ENCODE measurements around the gene LRRK1. TPM values are rescaled to one million over a fixed set of nuclear protein-coding genes. Genes with fewer than 3 reads are reported as not detected.

LRRK1 gene
- total and polyA plus RNA-seq, 7 donors, result 7.1 to 27.4 (median 10.2) TPM

GRCh38 chr15:100931143-100931890 is 12.2 kb downstream of the LRRK1 start:
- intact Hi-C loops (cut with DNase I), result no loop called here
- TF ChIP-seq POLR2AphosphoS5 (IDR thresholded peaks at IDR 0.05) (no peak), POLR2A (IDR thresholded peaks at IDR 0.05) (no peak), EP300 (IDR thresholded peaks at IDR 0.05) (no peak)
- TF ChIP-seq, protein P1, sequence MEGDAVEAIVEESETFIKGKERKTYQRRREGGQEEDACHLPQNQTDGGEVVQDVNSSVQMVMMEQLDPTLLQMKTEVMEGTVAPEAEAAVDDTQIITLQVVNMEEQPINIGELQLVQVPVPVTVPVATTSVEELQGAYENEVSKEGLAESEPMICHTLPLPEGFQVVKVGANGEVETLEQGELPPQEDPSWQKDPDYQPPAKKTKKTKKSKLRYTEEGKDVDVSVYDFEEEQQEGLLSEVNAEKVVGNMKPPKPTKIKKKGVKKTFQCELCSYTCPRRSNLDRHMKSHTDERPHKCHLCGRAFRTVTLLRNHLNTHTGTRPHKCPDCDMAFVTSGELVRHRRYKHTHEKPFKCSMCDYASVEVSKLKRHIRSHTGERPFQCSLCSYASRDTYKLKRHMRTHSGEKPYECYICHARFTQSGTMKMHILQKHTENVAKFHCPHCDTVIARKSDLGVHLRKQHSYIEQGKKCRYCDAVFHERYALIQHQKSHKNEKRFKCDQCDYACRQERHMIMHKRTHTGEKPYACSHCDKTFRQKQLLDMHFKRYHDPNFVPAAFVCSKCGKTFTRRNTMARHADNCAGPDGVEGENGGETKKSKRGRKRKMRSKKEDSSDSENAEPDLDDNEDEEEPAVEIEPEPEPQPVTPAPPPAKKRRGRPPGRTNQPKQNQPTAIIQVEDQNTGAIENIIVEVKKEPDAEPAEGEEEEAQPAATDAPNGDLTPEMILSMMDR (IDR thresholded peaks at IDR 0.05), result no peak
- Histone ChIP-seq H3K4me1 (no peaks in the 10 kb centered on the region), H3K27ac (no peak overlapping the region), H3K27me3 (no peaks in the 10 kb centered on the region), H3K9me3 (no peaks in the 10 kb centered on the region), H3K36me3 (peaks cover 0 to 14% (median 0%) of the 10 kb centered on the region in 4 donors), H3K4me3 (no peak overlapping the region)
- 84 to 86% methylated on average over 15 of the region's 15 CpGs for WGBS, 2 donors
- no peak for DNase-seq

DNA sequence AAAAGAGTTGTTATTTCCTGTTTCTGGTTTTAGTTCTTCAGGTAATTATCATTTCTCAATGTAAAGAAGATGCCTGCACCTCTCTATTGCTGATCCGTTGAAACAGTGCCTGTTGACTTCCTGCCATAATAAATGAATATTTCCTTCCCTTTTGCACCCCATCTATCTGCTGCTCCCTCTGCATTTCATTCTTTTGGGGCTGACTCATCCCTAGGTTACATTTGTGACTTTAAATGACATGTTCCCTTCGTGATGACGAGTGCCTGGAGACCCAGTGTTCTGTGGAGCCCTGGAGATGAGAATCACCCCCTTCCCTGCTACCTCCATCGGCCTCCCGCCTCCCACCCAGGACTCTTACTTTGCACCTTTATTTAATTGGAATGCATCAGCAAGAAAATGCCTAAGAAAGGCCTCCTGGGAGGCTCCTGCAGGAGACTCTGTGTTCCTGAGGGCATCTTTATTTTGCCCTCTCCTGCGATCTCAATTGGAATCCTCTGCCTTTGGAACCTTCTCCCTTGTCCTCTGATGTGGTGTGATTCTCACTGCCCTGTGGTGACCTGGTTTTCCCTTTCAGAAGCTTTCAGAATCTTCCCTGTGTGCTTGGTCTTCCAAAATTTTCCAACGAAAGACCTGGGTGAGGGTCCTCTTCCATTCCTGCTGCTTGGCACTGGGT is 13.7 kb downstream of the LRRK1 start:
- H3K36me3 ChIP-seq, result peaks cover 0 to 8% (median 0%) of the 10 kb centered on the region in 4 donors
- no peak for DNase-seq
- H3K27me3 ChIP-seq, result no peaks in the 10 kb centered on the region
- no peak overlapping the region for H3K27ac ChIP-seq
- H3K4me3 ChIP-seq, result no peak overlapping the region
- no peak for TF ChIP-seq POLR2AphosphoS5 (IDR thresholded peaks at IDR 0.05)
- no peak for TF ChIP-seq POLR2A (IDR thresholded peaks at IDR 0.05)
- TF ChIP-seq, protein P1 (IDR thresholded peaks at IDR 0.05), result no peak
- no peak for TF ChIP-seq EP300 (IDR thresholded peaks at IDR 0.05)
- intact Hi-C loops (cut with DNase I), result no loop called here
- no peaks in the 10 kb centered on the region for H3K9me3 ChIP-seq
- no peaks in the 10 kb centered on the region for H3K4me1 ChIP-seq
- 77 to 85% methylated on average over 7 of the region's 7 CpGs for WGBS, 2 donors

GRCh38 chr15:100934166-100934565 is 15.0 kb downstream of the LRRK1 start:
- Histone ChIP-seq H3K4me3 (no peak overlapping the region), H3K36me3 (no peaks in the 10 kb centered on the region), H3K4me1 (no peaks in the 10 kb centered on the region), H3K27me3 (no peaks in the 10 kb centered on the region), H3K9me3 (no peaks in the 10 kb centered on the region), H3K27ac (no peak overlapping the region)
- DNase-seq, result no peak
- intact Hi-C loops (cut with DNase I), result no loop called here
- TF ChIP-seq EP300 (IDR thresholded peaks at IDR 0.05), result no peak
- no peak for TF ChIP-seq POLR2AphosphoS5 (IDR thresholded peaks at IDR 0.05)
- TF ChIP-seq, protein P1 (IDR thresholded peaks at IDR 0.05), result no peak
- TF ChIP-seq POLR2A (IDR thresholded peaks at IDR 0.05), result no peak

DNA sequence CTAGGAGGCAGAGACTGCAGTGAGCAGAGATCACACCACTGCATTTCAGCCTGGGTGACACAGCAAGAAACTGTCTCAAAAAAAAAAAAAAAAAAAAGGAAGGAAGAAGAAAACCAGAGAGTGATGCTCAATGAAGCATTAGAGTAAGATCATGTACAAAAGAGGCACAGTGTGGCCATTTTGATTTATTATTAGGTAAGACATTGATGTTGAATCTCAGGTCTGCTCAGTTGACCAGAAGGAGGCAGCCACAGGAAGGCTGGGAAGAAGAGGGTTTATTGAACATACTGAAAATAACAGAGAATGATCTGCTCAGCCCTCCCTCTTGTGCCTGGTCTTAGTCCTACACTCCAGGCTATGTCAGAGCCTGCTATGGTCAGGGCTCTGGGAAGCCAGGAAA is 15.6 kb downstream of the LRRK1 start:
- H3K9me3 ChIP-seq, result no peaks in the 10 kb centered on the region
- intact Hi-C loops (cut with DNase I), result no loop called here
- DNase-seq, result no peak

More for the DNA sequence above, 15.6 kb downstream of the LRRK1 start:
- Histone ChIP-seq H3K4me3 (no peak overlapping the region), H3K27ac (no peak overlapping the region), H3K4me1 (no peaks in the 10 kb centered on the region), H3K36me3 (no peaks in the 10 kb centered on the region), H3K27me3 (no peaks in the 10 kb centered on the region)
- TF ChIP-seq POLR2A (IDR thresholded peaks at IDR 0.05) (no peak), POLR2AphosphoS5 (IDR thresholded peaks at IDR 0.05) (no peak), EP300 (IDR thresholded peaks at IDR 0.05) (no peak)
- TF ChIP-seq, protein P1 (IDR thresholded peaks at IDR 0.05), result no peak

Measured in sigmoid colon (tissue), 7 donors.